ENCODE results near the gene TFEC.

The TFEC gene

GRCh38 chr7:115968171-115968570 is 62.4 kb downstream of the TFEC start:
- 100% methylated on average over 1 of the region's 1 CpG; no CpG with 5 or more reads in 1 of the 2 experiments for WGBS, 2 experiments
- no peaks in the 10 kb centered on the region for H3K9me3 ChIP-seq (ENCODE audit: control insufficient read depth, low read length)
- H3K4me3 ChIP-seq (ENCODE audit: insufficient read depth, low read depth, low read length) = no peak overlapping the region
- H3K4me1 ChIP-seq (ENCODE audit: control insufficient read depth, insufficient read depth, low read length) = no peaks in the 10 kb centered on the region
- H3K36me3 ChIP-seq (ENCODE audit: control insufficient read depth, insufficient read depth, low read length) = no peaks in the 10 kb centered on the region
- H3K27ac ChIP-seq (ENCODE audit: insufficient read depth, low read depth, low read length, poor library complexity, severe bottlenecking) = no peak overlapping the region
- H3K27me3 ChIP-seq (ENCODE audit: control insufficient read depth, insufficient read depth, low read length, poor library complexity, severe bottlenecking) = no peaks in the 10 kb centered on the region

- H3K36me3 ChIP-seq (ENCODE audit: control insufficient read depth, insufficient read depth, low read length) = no peaks in the 10 kb centered on the region
- no peaks in the 10 kb centered on the region for H3K27me3 ChIP-seq (ENCODE audit: control insufficient read depth, insufficient read depth, low read length, poor library complexity, severe bottlenecking)
- H3K4me1 ChIP-seq (ENCODE audit: control insufficient read depth, insufficient read depth, low read length) = no peaks in the 10 kb centered on the region
- no peaks in the 10 kb centered on the region for H3K9me3 ChIP-seq (ENCODE audit: control insufficient read depth, low read length)
- WGBS, 2 experiments = 87 to 94% methylated on average over 3 to 4 of the region's 5 CpGs
- no peak overlapping the region for H3K4me3 ChIP-seq (ENCODE audit: insufficient read depth, low read depth, low read length)
- H3K27ac ChIP-seq (ENCODE audit: insufficient read depth, low read depth, low read length, poor library complexity, severe bottlenecking) = no peak overlapping the region
These were observed 64.6 kb downstream of the TFEC start for GRCh38 chr7:115965796-115966475.

GRCh38 chr7:115965236-115965635 is 65.3 kb downstream of the TFEC start:
- H3K4me3 ChIP-seq (ENCODE audit: insufficient read depth, low read depth, low read length) = no peak overlapping the region
- H3K27ac ChIP-seq (ENCODE audit: insufficient read depth, low read depth, low read length, poor library complexity, severe bottlenecking) = no peak overlapping the region
- WGBS, 2 experiments = 86% methylated on average over 1 of the region's 1 CpG; no CpG with 5 or more reads in 1 of the 2 experiments
- no peaks in the 10 kb centered on the region for H3K27me3 ChIP-seq (ENCODE audit: control insufficient read depth, insufficient read depth, low read length, poor library complexity, severe bottlenecking)
- no peaks in the 10 kb centered on the region for H3K36me3 ChIP-seq (ENCODE audit: control insufficient read depth, insufficient read depth, low read length)
- no peaks in the 10 kb centered on the region for H3K4me1 ChIP-seq (ENCODE audit: control insufficient read depth, insufficient read depth, low read length)
- H3K9me3 ChIP-seq (ENCODE audit: control insufficient read depth, low read length) = no peaks in the 10 kb centered on the region

GRCh38 chr7:115964799-115965198 is 65.8 kb downstream of the TFEC start:
- Histone ChIP-seq H3K4me1 (ENCODE audit: control insufficient read depth, insufficient read depth, low read length) (no peaks in the 10 kb centered on the region), H3K4me3 (ENCODE audit: insufficient read depth, low read depth, low read length) (no peak overlapping the region), H3K36me3 (ENCODE audit: control insufficient read depth, insufficient read depth, low read length) (no peaks in the 10 kb centered on the region), H3K9me3 (ENCODE audit: control insufficient read depth, low read length) (no peaks in the 10 kb centered on the region), H3K27me3 (ENCODE audit: control insufficient read depth, insufficient read depth, low read length, poor library complexity, severe bottlenecking) (no peaks in the 10 kb centered on the region), H3K27ac (ENCODE audit: insufficient read depth, low read depth, low read length, poor library complexity, severe bottlenecking) (no peak overlapping the region)
- WGBS, 2 experiments = no CpG with 5 or more reads among the region's 1 CpG

GRCh38 chr7:115962340-115962739 is 68.2 kb downstream of the TFEC start:
- Histone ChIP-seq H3K9me3 (ENCODE audit: control insufficient read depth, low read length) (no peaks in the 10 kb centered on the region), H3K4me3 (ENCODE audit: insufficient read depth, low read depth, low read length) (no peak overlapping the region), H3K27me3 (ENCODE audit: control insufficient read depth, insufficient read depth, low read length, poor library complexity, severe bottlenecking) (no peaks in the 10 kb centered on the region), H3K4me1 (ENCODE audit: control insufficient read depth, insufficient read depth, low read length) (no peaks in the 10 kb centered on the region), H3K36me3 (ENCODE audit: control insufficient read depth, insufficient read depth, low read length) (no peaks in the 10 kb centered on the region), H3K27ac (ENCODE audit: insufficient read depth, low read depth, low read length, poor library complexity, severe bottlenecking) (no peak overlapping the region)

GRCh38 chr7:115953592-115954255 is 76.8 kb downstream of the TFEC start:
- H3K27ac ChIP-seq (ENCODE audit: insufficient read depth, low read depth, low read length, poor library complexity, severe bottlenecking) = no peak overlapping the region
- H3K27me3 ChIP-seq (ENCODE audit: control insufficient read depth, insufficient read depth, low read length, poor library complexity, severe bottlenecking) = no peaks in the 10 kb centered on the region
- H3K9me3 ChIP-seq (ENCODE audit: control insufficient read depth, low read length) = no peaks in the 10 kb centered on the region
- no peaks in the 10 kb centered on the region for H3K36me3 ChIP-seq (ENCODE audit: control insufficient read depth, insufficient read depth, low read length)
- no peaks in the 10 kb centered on the region for H3K4me1 ChIP-seq (ENCODE audit: control insufficient read depth, insufficient read depth, low read length)
- WGBS, 2 experiments = 86 to 92% methylated on average over 3 to 5 of the region's 5 CpGs
- H3K4me3 ChIP-seq (ENCODE audit: insufficient read depth, low read depth, low read length) = no peak overlapping the region

GRCh38 chr7:115952832-115953231 is 77.7 kb downstream of the TFEC start:
- WGBS, 2 experiments = 93 to 94% methylated on average over 4 of the region's 4 CpGs
- Histone ChIP-seq H3K4me1 (ENCODE audit: control insufficient read depth, insufficient read depth, low read length) (no peaks in the 10 kb centered on the region), H3K27me3 (ENCODE audit: control insufficient read depth, insufficient read depth, low read length, poor library complexity, severe bottlenecking) (no peaks in the 10 kb centered on the region), H3K4me3 (ENCODE audit: insufficient read depth, low read depth, low read length) (no peak overlapping the region), H3K9me3 (ENCODE audit: control insufficient read depth, low read length) (no peaks in the 10 kb centered on the region), H3K36me3 (ENCODE audit: control insufficient read depth, insufficient read depth, low read length) (no peaks in the 10 kb centered on the region), H3K27ac (ENCODE audit: insufficient read depth, low read depth, low read length, poor library complexity, severe bottlenecking) (no peak overlapping the region)

GRCh38 chr7:115951547-115951946 is 79.0 kb downstream of the TFEC start:
- no peaks in the 10 kb centered on the region for H3K4me1 ChIP-seq (ENCODE audit: control insufficient read depth, insufficient read depth, low read length)
- WGBS, 2 experiments = 96 to 100% methylated on average over 1 of the region's 1 CpG
- no peaks in the 10 kb centered on the region for H3K27me3 ChIP-seq (ENCODE audit: control insufficient read depth, insufficient read depth, low read length, poor library complexity, severe bottlenecking)
- no peaks in the 10 kb centered on the region for H3K36me3 ChIP-seq (ENCODE audit: control insufficient read depth, insufficient read depth, low read length)
- H3K27ac ChIP-seq (ENCODE audit: insufficient read depth, low read depth, low read length, poor library complexity, severe bottlenecking) = no peak overlapping the region
- H3K9me3 ChIP-seq (ENCODE audit: control insufficient read depth, low read length) = no peaks in the 10 kb centered on the region
- H3K4me3 ChIP-seq (ENCODE audit: insufficient read depth, low read depth, low read length) = no peak overlapping the region

- H3K9me3 ChIP-seq (ENCODE audit: control insufficient read depth, low read length) = no peaks in the 10 kb centered on the region
- no peak overlapping the region for H3K27ac ChIP-seq (ENCODE audit: insufficient read depth, low read depth, low read length, poor library complexity, severe bottlenecking)
- no peaks in the 10 kb centered on the region for H3K36me3 ChIP-seq (ENCODE audit: control insufficient read depth, insufficient read depth, low read length)
- no peak overlapping the region for H3K4me3 ChIP-seq (ENCODE audit: insufficient read depth, low read depth, low read length)
- no peaks in the 10 kb centered on the region for H3K27me3 ChIP-seq (ENCODE audit: control insufficient read depth, insufficient read depth, low read length, poor library complexity, severe bottlenecking)
- WGBS, 2 experiments = 81 to 86% methylated on average over 3 to 4 of the region's 5 CpGs
- no peaks in the 10 kb centered on the region for H3K4me1 ChIP-seq (ENCODE audit: control insufficient read depth, insufficient read depth, low read length)
These were observed 88.8 kb downstream of the TFEC start for GRCh38 chr7:115941703-115942268.

GRCh38 chr7:115940460-115941060 is 90.0 kb downstream of the TFEC start:
- Histone ChIP-seq H3K27me3 (ENCODE audit: control insufficient read depth, insufficient read depth, low read length, poor library complexity, severe bottlenecking) (no peaks in the 10 kb centered on the region), H3K9me3 (ENCODE audit: control insufficient read depth, low read length) (no peaks in the 10 kb centered on the region), H3K27ac (ENCODE audit: insufficient read depth, low read depth, low read length, poor library complexity, severe bottlenecking) (no peak overlapping the region), H3K36me3 (ENCODE audit: control insufficient read depth, insufficient read depth, low read length) (no peaks in the 10 kb centered on the region), H3K4me1 (ENCODE audit: control insufficient read depth, insufficient read depth, low read length) (no peaks in the 10 kb centered on the region), H3K4me3 (ENCODE audit: insufficient read depth, low read depth, low read length) (no peak overlapping the region)
- 90 to 91% methylated on average over 2 to 3 of the region's 3 CpGs for WGBS, 2 experiments

Measured in ectodermal cell (in vitro differentiated cells).